H9 (cell line): ENCODE data around the gene IMMP2L. TPM values are rescaled to one million over a fixed set of nuclear protein-coding genes. Genes with fewer than 3 reads are reported as not detected.

Experiments
- DNase-seq: peaks from one replicate; pipeline ENCODE4 v3.0.0-alpha.2; 2017
- H2AFZ ChIP-seq: one replicate; pipeline ENCODE4 v1.6.1; 2013; ENCODE audit warnings: mild to moderate bottlenecking, low read length, control low read depth, moderate library complexity
- H2AK5ac ChIP-seq: 2 replicates; pipeline ENCODE4 v1.6.1; 2013; ENCODE audit warnings: low read length, control low read depth, mixed read lengths; ENCODE audit not compliant: insufficient read length
- H2BK120ac ChIP-seq: one replicate; pipeline ENCODE4 v1.6.1; 2013; ENCODE audit warnings: low read depth, mild to moderate bottlenecking, low read length, control low read depth, inconsistent platforms; ENCODE audit not compliant: poor library complexity, severe bottlenecking
- H2BK12ac ChIP-seq: 2 replicates; pipeline ENCODE4 v1.6.1; 2013; ENCODE audit warnings: low read length, control low read depth, mixed read lengths, low read depth; ENCODE audit not compliant: insufficient read length
- H2BK15ac ChIP-seq: 2 replicates; pipeline ENCODE4 v1.6.1; 2013; ENCODE audit warnings: low read depth, low read length, control low read depth
- H2BK20ac ChIP-seq: one replicate; pipeline ENCODE4 v1.6.1; 2013; ENCODE audit warnings: low read depth, mild to moderate bottlenecking, low read length, control low read depth, inconsistent platforms; ENCODE audit not compliant: poor library complexity, severe bottlenecking
- H2BK5ac ChIP-seq: 2 replicates; pipeline ENCODE4 v1.6.1; 2013; ENCODE audit warnings: low read length, control low read depth, mixed read lengths; ENCODE audit not compliant: insufficient read length
- H3K14ac ChIP-seq: 2 replicates; pipeline ENCODE4 v1.6.1; 2013; ENCODE audit warnings: low read length, control low read depth; ENCODE audit not compliant: insufficient read depth
- H3K18ac ChIP-seq: 2 replicates; pipeline ENCODE4 v1.6.1; 2013; ENCODE audit warnings: low read depth, mild to moderate bottlenecking, mixed read lengths, low read length, control low read depth; ENCODE audit not compliant: insufficient read length
- H3K23ac ChIP-seq: 2 replicates; pipeline ENCODE4 v1.6.1; 2013; ENCODE audit warnings: low read length, control low read depth, mixed read lengths, low read depth; ENCODE audit not compliant: insufficient read length
- H3K23me2 ChIP-seq: 2 replicates; pipeline ENCODE4 v1.6.1; 2013; ENCODE audit warnings: low read depth, mild to moderate bottlenecking, mixed read lengths, low read length, control low read depth; ENCODE audit not compliant: insufficient read length, poor library complexity, severe bottlenecking
- H3K27ac ChIP-seq: 2 replicates; pipeline ENCODE4 v1.5.1; 2013; ENCODE audit warnings: low read length, control low read depth, mixed read lengths, low read depth; ENCODE audit not compliant: insufficient read length
- H3K27me3 ChIP-seq: 2 replicates; pipeline ENCODE4 v1.6.1; 2013; ENCODE audit warnings: low read length, control low read depth, inconsistent platforms; ENCODE audit not compliant: insufficient read depth
- H3K4ac ChIP-seq: 2 replicates; pipeline ENCODE4 v1.6.1; 2013; ENCODE audit warnings: low read depth, mild to moderate bottlenecking, control low read depth, inconsistent platforms, low read length, moderate library complexity
- H3K4me1 ChIP-seq: 2 replicates; pipeline ENCODE4 v1.6.1; 2013; ENCODE audit warnings: low read length, control low read depth, inconsistent platforms; ENCODE audit not compliant: insufficient read depth
- H3K4me2 ChIP-seq: 2 replicates; pipeline ENCODE4 v1.6.1; 2013; ENCODE audit warnings: low read length, control low read depth, mixed read lengths; ENCODE audit not compliant: insufficient read length, insufficient read depth
- H3K56ac ChIP-seq: 2 replicates; pipeline ENCODE4 v1.6.1; 2013; ENCODE audit warnings: low read depth, mild to moderate bottlenecking, mixed read lengths, low read length, control low read depth; ENCODE audit not compliant: insufficient read length
- H3K79me1 ChIP-seq: 2 replicates; pipeline ENCODE4 v1.6.1; 2013; ENCODE audit warnings: low read depth, mild to moderate bottlenecking, moderate library complexity, low read length, control low read depth, inconsistent platforms; ENCODE audit not compliant: insufficient read depth, poor library complexity, severe bottlenecking
- H3K79me2 ChIP-seq: 2 replicates; pipeline ENCODE4 v1.6.1; 2013; ENCODE audit warnings: low read length, control low read depth, inconsistent platforms; ENCODE audit not compliant: insufficient read depth
- H3K9ac ChIP-seq: 2 replicates; pipeline ENCODE4 v1.6.1; 2013; ENCODE audit warnings: low read length, control low read depth, mixed read lengths; ENCODE audit not compliant: insufficient read length; ENCODE audit errors: extremely low read depth
- H3K9me3 ChIP-seq: one replicate; pipeline ENCODE4 v1.6.1; 2013; ENCODE audit warnings: low read depth, low read length, inconsistent platforms; ENCODE audit not compliant: control insufficient read depth
- H3T11ph ChIP-seq: one replicate; pipeline ENCODE4 v1.6.1; 2013; ENCODE audit warnings: mild to moderate bottlenecking, low read length, control low read depth, inconsistent platforms
- H4K20me1 ChIP-seq: one replicate; pipeline ENCODE4 v1.6.1; 2013; ENCODE audit not compliant: control insufficient read depth, insufficient read length, insufficient read depth
- H4K5ac ChIP-seq: 2 replicates; pipeline ENCODE4 v1.6.1; 2013; ENCODE audit warnings: low read depth, mild to moderate bottlenecking, mixed read lengths, low read length, control low read depth; ENCODE audit not compliant: insufficient read length
- H4K8ac ChIP-seq: replicated peaks from 2 replicates; pipeline ENCODE4 v1.6.1; 2013; ENCODE audit warnings: low read length, control low read depth, mixed read lengths, low read depth; ENCODE audit not compliant: insufficient read length
- H4K91ac ChIP-seq: 2 replicates; pipeline ENCODE4 v1.6.1; 2013; ENCODE audit warnings: low read depth, mild to moderate bottlenecking, moderate library complexity, mixed read lengths, low read length, control low read depth; ENCODE audit not compliant: insufficient read length
- H3K27ac Mint-ChIP-seq, 3 experiments: 2 replicates in 2 of 3; 3 replicates in 1 of 3; pipeline ENCODE4 v1.8.0; 2020 to 2021; ENCODE audit warnings: mixed read lengths in 3 of 3, mild to moderate bottlenecking in 1 of 3, moderate library complexity in 1 of 3
- H3K27me3 Mint-ChIP-seq: 2 replicates; pipeline ENCODE4 v1.8.0; 2021; ENCODE audit warnings: low read depth, mild to moderate bottlenecking, moderate library complexity, mixed read lengths
- H3K36me3 Mint-ChIP-seq, 3 experiments: 2 replicates in 2 of 3; 3 replicates in 1 of 3; pipeline ENCODE4 v1.8.0; 2020 to 2021; ENCODE audit warnings: low read depth in 3 of 3, mixed read lengths in 3 of 3; ENCODE audit not compliant: insufficient read depth in 1 of 3
- H3K4me1 Mint-ChIP-seq, 2 experiments: 2 replicates each; pipeline ENCODE4 v1.8.0; 2020; ENCODE audit warnings: mixed read lengths in 2 of 2
- H3K4me3 Mint-ChIP-seq, 2 experiments: 2 replicates in 1 of 2; 3 replicates in 1 of 2; pipeline ENCODE4 v1.8.0; 2020 to 2021; ENCODE audit warnings: mild to moderate bottlenecking in 2 of 2, mixed read lengths in 2 of 2, moderate library complexity in 1 of 2
- H3K9me3 Mint-ChIP-seq, 2 experiments: 2 replicates in 1 of 2; 3 replicates in 1 of 2; pipeline ENCODE4 v1.8.0; 2020; ENCODE audit warnings: mild to moderate bottlenecking in 2 of 2, mixed read lengths in 2 of 2, moderate library complexity in 1 of 2
- WGBS: extraction: QIAGEN DNeasy Blood & Tissue Kit; methylation state at CpG from one replicate; pipeline ENCODE4 v1.1.7; 2013; ENCODE audit warnings: missing lambda C conversion rate, low lambda C conversion rate, mixed read lengths; ENCODE audit not compliant: insufficient read length; ENCODE audit errors: extremely low coverage; 5-methylcytosine and 5-hydroxymethylcytosine counted together
- total RNA-seq: library from RNA; stranded (reverse); gene quantifications from 2 replicates; pipeline ENCODE4 v1.2.1, GENCODE V29; 2021
- TF ChIP-seq, protein P1 (sequence below): fragments of 200-600 bp; sonication (generic); conservative IDR thresholded peaks from 3 replicates; pipeline ENCODE4 v1.8.0; 2021; ENCODE audit warnings: antibody characterized with exemption, mild to moderate bottlenecking

The IMMP2L gene
- total RNA-seq, 1 experiment from 2014 or later: 14.7 TPM

DNA sequence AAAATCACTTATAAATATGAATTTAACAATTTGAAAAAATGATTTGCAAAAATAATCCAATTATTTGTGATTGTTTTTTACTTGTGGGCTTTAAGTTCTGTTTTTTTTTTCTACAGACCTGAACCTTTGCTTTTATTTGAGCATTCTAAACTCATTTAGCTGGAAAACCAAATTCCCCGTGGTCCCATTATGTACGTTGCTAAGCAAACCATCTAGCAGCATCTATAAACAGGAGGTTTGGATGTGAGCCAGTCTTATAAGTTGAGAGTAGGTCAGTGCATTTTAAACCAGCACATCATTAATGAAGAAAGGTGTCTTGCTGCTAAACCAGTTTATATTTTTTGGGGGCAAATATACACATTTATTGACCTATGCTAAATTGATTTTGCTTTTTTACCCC lies 394.1 kb downstream of the IMMP2L start:
- Histone ChIP-seq H2BK120ac (no peak overlapping the region), H2AFZ (no peak overlapping the region), H3K9me3 (no peaks in the 10 kb centered on the region), H3K27me3 (no peaks in the 10 kb centered on the region), H2BK5ac (no peak overlapping the region), H4K91ac (no peak overlapping the region), H3K23me2 (no peaks in the 10 kb centered on the region), H3K14ac (no peak overlapping the region), H3K9ac (no peak overlapping the region), H3K18ac (no peak overlapping the region), H3K4ac (no peak overlapping the region), H4K20me1 (no peaks in the 10 kb centered on the region), H4K8ac (no peak overlapping the region), H3K56ac (no peak overlapping the region), H2BK12ac (no peak overlapping the region), H3K79me1 (no peaks in the 10 kb centered on the region), H3K23ac (no peak overlapping the region), H2BK15ac (no peak overlapping the region), H4K5ac (no peak overlapping the region), H2BK20ac (no peak overlapping the region), H3T11ph (no peak overlapping the region), H3K4me1 (no peaks in the 10 kb centered on the region), H3K27ac (no peak overlapping the region), H2AK5ac (no peak overlapping the region), H3K79me2 (no peaks in the 10 kb centered on the region), H3K4me2 (no peak overlapping the region)
- no peak for DNase-seq
- H3K36me3 Mint-ChIP-seq: no peaks in the 10 kb centered on the region
- H3K4me3 Mint-ChIP-seq: no peak overlapping the region
- H3K27me3 Mint-ChIP-seq: no peaks in the 10 kb centered on the region
- H3K9me3 Mint-ChIP-seq: no peaks in the 10 kb centered on the region
- H3K27ac Mint-ChIP-seq: no peak overlapping the region
- H3K4me1 Mint-ChIP-seq: no peaks in the 10 kb centered on the region
- TF ChIP-seq, protein P1, sequence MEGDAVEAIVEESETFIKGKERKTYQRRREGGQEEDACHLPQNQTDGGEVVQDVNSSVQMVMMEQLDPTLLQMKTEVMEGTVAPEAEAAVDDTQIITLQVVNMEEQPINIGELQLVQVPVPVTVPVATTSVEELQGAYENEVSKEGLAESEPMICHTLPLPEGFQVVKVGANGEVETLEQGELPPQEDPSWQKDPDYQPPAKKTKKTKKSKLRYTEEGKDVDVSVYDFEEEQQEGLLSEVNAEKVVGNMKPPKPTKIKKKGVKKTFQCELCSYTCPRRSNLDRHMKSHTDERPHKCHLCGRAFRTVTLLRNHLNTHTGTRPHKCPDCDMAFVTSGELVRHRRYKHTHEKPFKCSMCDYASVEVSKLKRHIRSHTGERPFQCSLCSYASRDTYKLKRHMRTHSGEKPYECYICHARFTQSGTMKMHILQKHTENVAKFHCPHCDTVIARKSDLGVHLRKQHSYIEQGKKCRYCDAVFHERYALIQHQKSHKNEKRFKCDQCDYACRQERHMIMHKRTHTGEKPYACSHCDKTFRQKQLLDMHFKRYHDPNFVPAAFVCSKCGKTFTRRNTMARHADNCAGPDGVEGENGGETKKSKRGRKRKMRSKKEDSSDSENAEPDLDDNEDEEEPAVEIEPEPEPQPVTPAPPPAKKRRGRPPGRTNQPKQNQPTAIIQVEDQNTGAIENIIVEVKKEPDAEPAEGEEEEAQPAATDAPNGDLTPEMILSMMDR: no peak
- no CpG with 5 or more reads among the region's 2 CpGs for WGBS
